GDM1 (cell line): ENCODE measurements around the gene CAMK2B.

Experiments used
- DNase-seq: peaks from one replicate; lab custom pipeline; 2025; lab: John Stamatoyannopoulos, UW

Gene CAMK2B

DNA sequence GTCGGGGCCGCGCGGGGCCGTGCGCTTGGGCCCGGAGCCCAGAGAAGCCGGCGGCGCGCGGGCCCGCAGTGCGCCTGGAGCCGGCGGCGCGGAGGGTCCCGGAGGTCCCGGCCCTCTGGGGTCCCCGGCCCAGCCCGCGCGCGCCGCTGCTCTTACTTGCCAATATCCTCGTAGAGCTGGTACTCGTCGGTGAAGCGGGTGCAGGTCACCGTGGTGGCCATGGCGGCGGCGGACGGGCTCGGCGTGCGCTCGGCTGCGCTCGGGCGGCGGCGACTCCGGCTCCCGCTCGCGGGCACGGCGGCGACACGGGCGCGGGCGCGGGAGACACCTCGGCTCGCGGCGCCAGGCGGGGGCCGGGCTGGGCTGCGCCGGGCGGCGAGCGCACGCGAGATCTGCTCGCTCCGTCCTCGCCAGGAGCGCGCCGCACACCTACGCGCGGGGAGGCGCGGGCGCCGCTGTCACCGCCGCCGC, at the start of gene CAMK2B:
Gene CAMK2B (minus strand): TSS at position 394 of the 471 bp plus-strand sequence. CDS start 173 bp downstream, at position 221.
- DNase-seq: no peak

DNA sequence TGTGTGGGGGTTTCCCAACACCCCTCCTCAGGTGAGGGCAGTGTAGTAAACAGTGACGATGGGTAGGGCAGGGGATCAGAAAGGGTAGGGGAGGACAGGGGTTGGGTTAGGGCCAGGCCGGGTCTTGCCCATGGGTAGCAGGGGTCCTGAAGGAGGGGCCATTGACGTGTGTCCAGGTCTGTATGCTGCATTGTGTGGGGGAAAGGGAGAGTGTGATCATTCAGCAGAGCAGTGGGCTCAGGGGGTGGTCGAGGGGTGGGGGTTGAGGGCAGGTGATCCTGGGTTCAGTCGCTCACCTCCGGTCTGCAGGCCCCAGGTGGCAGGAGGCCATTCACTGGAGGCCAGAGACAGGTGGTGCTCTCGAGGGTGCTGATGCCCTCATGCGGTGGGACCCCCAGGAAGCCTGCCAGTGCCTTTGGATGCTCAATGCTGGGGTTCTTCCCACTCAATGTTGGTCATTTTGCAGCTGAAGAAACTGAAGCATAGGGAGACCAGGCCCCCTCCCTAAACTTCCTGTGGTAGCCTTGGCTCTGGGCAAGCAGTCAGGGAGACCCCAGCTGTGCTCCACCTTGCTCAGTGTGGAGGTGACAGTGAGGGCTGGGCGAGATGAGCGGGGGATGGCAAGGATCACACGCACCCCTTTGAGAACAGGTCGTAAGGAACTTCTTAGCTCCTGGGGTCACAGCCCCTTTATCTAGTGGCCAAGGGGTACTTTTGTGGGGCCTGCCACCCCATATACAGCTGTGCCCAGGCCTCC, 48.8 kb upstream of the CAMK2B start:
- no peak for DNase-seq

DNA sequence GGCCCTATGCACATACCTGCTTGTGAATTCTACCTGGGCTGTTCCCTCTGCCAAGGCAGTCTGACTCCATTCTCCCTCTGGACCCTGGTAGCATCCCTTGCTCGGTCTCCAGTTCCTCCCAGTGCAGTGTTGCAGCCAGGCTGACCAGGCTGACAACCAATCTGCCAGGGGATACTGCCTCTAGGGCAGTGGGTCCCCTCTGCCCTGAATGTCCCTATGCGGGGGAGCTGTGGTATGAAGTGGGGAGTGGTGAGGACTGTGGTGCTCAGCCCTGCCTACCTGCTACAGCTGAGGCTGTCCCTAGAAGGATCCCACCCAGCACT, 48.0 kb upstream of the CAMK2B start:
- no peak for DNase-seq

DNA sequence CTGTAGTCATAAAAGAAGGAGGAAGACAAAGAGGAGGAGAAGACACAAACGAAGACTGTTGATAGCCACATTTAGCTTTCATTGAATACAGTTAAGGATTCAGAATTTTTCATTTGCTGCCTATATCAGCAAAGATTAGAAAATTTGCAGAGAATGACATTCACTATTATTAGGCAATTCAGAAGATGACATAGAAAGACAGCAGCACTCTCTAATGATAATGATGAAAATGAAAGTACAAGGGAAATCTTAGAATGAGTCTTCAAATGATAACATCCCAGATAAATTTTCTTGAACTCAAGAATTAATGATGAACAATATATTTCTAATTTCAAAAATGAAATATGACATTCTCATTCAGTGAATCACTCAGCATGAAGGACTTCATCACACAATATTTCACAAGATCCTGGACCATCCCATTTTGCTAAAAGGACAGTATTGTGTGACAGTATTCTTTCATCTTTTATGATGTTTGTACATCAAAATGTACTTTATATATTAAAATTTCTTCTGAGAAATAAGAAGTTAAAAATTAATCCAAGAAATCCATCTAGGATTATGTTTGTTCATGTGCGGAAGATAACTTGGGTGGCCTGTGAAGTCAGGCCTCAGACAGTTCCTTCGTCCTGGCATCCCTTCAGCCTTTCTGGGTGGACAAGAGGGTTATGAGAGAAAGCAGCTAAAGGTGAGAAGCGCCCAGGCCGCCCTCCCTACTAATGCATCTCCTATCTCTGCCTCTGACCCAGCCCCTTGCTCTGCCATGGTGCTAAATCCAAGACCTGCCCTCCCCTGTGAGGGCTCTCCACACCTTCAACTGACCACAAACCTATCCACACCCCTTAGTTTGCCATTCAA, 47.4 kb upstream of the CAMK2B start:
- DNase-seq: no peak

DNA sequence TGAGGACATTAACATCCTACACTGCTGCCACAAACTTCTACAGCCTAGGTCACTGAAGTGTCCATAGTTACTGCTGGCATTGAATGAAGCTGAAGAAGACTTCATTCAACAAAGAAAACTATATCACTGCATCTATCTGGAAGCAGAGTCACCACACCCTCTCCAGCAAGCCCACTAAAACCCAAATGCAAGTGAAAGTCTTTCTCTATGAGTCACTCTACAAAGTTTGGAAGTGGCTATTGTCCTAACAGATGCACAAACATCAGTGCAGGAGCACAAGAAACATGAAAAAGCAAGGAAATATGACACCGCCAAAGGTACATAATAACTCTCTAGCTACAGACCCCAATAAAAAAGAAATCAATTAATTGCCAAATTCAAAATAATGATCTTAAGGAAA, 43.5 kb upstream of the CAMK2B start:
- DNase-seq: no peak

DNA sequence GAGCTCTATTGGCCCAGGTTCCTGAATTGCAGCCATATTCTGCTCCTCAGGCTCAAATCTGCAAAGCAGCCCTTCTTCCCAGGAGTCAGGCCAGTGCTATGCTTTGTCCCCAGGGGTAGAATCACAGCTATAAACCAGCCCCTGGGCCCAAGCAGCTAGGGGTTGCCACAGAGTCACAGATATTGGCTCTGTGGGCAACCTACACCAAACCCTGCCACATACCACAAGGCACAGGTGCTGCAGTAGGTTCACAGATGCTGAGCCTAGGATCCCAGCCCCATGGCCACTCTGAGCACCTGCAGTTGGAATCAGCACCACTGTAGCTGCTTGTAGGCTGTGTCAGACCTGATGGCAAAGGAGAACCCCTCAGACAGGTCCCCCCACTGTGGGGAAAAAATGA, 43.1 kb upstream of the CAMK2B start:
- DNase-seq: no peak

DNA sequence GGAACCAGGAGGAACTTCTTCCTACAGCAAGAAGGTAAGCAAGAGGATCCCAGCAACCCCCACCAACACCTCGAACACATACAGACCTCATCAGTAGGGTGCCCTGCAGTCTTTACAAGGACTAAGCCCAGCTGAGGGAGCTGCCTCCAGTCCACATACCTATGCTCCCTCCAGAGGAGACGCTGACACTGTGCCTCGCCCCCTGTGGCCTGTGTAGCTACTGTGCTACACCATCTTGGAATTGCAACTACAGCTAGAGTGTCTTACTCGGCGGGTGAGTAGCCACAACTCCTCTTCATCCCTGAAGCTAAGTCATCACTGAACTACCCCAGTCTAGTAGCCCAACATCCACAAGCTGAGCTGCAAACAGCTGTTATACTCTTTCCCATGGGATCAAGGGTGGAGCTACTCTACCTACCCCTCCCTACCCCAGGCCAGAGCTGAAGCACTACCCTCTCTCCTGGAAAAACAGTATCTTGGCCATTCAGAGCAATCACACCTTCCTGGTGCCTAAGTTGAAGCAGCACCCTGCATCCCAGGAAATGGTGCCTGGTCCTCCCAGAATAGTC, 42.2 kb upstream of the CAMK2B start:
- DNase-seq: no peak

DNA sequence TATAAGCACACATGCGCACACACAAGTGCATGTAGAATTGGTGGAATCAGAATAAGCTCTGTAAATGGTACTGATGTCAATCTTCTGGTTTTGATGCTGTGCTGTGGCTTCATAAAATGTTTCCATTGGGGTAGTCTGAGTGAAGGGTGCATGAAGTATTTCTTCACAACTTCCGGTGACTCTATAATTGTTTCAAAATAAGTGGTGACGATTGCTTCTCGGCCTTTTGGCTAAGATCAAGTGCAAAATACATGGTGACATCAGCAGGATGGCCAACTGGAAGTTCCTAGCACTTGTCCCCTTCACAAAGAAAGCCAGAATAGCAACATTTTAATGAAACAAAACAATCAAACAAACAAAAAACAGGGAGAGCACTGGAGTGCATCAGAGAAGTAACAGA, 41.6 kb upstream of the CAMK2B start:
- DNase-seq: no peak

DNA sequence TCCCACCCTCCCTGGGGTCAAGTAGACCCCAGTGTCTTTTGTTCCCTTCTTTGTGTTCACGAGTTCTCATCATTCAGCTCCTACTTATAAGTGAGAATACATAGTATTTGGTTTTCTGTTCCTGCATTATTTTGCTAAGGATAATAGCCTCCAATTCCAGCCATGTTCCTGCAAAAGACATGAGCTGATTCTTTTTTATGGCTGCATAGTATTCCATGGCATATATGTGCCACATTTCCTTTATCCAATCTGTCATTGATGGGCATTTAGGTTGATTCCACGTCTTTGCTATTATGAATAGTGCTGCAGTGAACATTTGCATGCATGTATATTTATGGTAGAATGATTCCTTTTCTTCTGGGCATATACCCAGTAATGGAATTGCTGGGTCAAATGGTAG, 28.3 kb upstream of the CAMK2B start:
- no peak for DNase-seq

DNA sequence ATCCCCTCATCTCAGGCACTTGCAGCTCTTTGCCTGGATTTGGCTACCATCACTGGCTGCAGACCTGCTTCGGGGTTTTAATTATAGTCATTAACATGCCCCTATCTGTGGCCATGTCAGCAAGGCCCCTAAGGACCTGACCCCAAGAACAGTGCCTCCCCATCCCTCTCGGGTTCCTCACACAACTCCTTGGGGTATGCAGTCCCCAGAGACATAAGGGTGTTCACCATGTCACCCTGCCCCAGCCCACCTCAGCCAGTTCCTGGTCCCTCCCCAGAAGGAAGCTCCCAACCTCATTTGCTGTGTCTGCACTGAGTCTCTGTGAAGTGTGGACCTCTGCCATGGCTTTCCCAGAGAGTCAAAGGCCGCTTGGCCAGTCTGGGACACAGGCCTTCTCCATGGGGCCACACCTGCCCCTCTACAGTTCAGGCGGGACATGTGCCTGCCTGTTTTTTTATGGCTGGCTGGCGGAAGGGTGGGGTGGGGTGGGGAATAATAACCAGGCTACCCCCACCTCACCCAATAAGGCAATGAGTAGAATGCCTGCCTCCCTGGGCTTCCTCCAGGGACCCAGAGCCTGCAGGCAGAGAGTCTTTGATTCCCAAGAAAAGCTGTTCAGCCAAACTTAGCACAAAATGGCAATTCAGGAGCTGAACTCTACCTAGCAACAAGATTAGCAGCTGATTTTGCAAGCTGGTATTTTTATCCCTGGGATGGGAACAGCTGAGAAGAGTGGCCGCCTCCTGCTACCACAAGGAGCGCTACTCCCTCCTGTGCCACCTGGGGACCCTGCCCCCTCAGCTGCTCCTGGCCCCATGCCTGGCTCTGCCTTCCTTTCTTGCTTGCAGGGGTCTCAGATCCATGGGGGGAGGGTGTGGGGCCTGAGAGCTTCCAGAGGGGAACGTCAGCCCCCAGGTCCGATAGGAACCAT, 23.7 kb upstream of the CAMK2B start:
- DNase-seq: no peak

DNA sequence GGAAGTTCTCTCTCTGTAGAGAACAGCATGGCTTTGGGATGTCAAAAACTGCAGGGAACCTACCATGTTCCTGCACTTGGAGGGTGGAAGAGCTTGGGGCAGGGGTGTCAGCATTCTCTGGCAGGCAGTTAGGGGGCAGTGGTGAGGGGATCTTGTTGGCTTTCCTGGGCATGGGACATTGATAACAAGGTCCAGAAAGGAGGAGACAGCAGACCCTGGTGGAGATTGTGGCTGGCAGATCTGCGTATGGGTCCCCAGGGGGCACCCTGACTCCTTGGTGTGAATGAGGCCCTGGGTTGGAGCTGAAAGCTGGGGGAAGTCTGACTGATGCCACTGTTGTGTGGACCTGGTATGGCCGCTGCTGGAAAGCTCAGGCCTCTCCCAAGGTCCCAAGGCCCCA, 22.9 kb upstream of the CAMK2B start:
- no peak for DNase-seq

DNA sequence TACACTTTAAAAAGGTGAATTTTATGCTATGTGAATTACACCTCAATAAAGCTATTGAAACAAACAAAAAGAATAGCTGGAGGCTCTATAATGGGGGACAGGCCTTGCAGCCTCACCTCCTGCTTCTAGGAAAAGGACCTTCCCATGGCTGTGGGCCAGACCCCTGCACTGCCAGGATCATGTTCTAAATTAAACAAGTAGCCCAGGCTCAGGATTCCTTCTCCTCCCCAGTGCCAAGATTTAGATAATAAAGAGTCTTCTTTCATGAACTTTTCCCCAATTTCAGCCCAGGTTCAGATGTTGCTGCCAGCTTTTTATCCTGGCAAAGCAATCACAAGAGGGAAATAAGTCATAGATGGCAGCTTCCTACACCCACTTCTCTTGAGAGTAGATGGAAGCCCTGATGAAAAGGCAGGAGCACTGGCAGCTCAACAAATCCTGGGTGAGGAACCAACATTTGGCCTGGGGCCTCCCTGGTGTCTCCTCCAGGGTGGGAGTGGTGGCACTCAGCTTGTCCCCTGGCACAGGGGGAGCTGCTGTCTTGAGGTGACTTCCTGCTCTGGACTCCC, 22.2 kb upstream of the CAMK2B start:
- no peak for DNase-seq

DNA sequence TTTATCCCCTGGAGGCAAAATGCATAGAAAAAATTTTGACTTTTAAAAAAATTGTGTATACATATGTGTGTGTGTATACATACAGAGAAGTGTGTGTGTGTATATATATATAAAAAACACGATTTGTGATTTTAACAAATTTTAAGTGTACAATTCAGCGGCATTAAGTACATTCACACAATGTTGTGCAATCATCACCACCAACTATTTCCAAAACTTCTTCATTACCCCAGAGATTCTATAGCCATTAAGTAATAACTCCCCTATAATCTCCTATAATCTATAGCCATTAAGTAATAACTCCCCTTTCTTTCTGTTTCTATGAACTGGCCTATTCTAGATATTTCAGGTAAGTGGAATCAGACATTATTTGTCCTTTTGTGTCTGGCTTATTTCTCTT, 20.7 kb upstream of the CAMK2B start:
- no peak for DNase-seq

DNA sequence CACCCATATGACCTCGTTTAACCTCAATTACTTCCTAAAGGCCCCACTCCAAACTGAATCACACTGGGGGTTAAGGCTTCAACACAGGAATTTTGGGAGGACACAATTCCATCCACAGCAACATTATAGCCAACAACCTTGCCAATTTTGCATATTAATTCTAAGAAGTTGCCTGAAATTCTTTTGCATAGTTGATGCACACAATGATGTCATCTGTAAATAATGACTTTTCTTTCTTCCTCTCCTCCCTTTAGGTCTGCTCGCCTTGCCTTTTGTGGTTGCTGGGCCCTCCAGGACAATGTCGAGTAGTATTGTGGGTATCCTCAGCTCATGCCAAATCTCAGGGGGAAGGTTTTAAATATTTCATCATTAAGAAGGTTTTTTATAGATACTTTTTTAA, 16.0 kb upstream of the CAMK2B start:
- DNase-seq: no peak

DNA sequence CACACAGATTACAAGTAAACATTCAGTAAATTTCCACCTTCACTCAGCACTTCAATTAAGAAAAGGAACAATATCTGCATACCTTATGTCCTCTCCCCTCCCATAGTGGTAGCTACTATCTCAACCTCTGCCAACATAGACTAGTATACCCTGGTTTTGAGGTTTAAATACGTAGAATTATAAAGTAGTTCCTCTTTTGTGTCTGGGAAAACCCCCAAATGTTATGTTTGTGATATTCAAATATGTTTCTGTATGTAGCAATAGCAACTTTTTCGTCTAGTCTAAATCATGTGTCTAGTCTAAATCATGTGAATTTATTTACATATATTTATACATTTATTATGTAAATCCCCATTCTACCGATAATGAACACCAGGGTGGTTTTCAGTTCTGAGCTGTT, 13.2 kb upstream of the CAMK2B start:
- no peak for DNase-seq

DNA sequence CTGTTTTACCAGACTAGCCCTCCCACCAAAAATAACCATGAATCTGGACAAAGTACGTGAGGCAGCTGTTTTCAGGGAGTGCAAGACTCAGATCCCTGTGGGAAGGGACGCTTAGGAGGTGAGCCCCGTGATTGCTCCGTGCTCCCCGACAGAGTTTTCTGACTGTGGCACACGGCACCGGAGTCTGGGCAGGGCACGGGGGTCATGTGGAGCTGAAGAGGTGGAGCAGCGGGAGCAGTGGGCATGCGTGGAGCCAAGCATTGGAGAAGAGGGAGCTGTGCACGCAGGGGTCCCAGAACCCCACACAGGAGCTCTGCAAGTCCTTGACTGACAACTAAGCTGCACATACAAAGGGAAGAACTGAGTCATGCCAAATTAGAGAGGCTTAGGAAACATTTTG, 11.1 kb upstream of the CAMK2B start:
- no peak for DNase-seq

DNA sequence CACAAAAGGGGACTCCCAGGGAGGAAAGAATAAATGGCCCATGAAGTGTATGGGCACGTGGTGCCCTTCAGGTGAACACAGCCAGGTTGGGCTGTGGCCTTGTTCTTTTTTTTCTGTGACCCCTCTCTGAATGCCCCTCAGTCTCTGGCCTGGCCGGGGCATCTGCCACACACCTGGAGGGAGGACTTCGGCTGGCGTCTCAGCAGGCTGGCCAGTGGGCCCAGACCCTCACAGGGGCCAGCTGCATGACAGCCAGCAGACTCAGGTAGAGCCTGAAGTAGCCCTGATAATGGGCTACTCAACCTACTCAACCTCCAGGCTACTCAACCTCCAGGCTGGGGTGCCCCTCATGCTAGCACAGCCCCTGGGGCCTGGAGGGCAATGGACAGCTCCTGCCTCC, 9.8 kb upstream of the CAMK2B start:
- no peak for DNase-seq

DNA sequence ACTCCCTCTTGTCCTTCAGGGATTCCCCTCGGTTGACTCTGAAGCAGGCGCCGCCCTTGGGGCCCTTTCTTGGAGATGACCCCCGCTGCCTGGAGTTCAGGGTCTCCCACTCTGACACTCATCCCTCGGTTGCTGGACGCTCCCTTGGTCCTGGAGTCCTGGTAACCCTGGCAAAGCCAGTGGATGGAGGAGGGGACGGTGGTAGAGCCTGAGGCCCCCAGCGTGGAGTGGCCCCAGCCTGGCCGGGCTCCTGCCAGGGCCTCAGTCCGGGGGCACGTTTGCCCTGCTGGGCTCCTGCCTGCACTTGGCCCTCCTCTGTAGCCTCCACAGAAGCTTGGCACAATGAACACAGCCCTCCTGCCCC, 9.3 kb upstream of the CAMK2B start:
- DNase-seq: no peak

DNA sequence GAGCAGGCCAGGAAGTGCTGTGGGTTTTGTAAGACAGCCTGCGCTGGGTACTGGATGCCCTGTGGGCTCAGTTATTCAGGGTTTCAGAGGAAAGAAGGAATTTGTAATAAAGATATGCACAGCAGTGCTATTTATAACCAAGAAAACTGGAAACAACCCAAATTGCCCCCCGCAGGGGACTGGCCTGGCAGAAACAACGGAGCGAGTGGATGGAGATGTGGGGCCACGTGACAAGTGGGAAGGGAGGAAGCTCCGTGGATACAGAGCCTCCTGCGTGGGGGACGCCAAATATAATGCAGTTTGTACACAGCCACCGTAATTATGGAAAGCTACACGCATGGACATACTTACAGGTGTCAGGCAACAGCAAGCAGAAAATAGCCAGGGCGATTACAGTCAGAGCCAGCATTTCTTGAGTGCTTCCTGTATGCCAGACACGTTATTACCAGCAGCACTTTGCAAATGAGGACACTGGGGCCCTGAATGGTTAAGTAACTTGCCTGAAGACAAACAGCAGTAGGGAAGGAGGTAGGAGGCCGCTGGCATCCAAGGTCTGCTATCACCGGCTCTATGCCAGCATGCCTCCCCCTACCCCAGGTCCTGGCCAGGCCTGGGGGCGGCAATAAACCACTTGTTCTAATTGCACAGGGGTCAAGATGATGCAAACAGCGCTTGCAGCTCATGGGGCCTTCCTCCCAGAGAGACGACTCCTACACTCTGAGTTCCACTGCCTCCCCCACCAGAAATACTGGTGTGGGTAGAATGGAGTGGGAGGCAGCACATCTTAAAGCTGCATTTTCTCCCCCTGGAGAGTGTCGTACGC, 8.7 kb upstream of the CAMK2B start:
- no peak for DNase-seq

DNA sequence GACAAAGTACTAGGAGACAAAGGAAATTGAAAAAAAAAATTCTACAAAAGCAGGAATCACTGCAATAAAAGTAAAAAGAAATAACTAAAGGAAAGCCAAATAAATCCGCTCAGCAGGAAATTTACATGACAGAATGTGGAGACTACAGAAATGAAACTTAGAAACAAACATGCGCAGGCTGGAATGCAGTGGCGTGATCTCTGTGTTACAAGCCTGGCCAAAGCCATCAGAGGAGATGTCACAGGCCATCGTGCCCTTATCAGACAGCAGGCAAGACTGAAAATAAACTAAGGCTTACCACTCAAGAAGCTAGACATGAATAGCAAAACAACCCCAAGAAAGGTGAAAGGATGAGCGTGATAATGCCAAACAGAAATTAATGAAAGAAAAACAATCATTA, 6.3 kb upstream of the CAMK2B start:
- DNase-seq: no peak

DNA sequence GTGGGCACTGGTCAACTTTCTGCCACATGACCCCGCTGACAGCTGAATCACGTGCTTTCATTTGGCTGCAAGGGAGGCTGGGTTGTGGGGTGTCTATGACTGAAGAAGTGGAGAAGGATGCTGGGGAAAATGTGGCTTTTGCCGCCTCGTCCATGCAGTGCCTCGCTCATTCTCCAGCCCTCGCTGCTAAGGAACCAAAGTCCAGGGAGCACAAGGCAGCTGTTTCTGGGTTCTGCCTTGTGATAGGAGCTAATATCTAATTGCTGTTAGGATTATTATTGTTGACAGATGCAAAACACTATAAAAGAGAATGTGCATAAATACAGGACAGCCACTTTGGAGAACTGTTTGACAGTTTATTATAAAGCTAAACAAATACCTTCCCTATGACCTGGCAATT, 4.9 kb upstream of the CAMK2B start:
- no peak for DNase-seq
